Upper lobe of left lung (tissue), 6 donors: ENCODE data around the gene COL17A1. TPM values are rescaled to one million over a fixed set of nuclear protein-coding genes. Genes with fewer than 3 reads are reported as not detected.

ENCODE experiments used
- ATAC-seq, 2 donors: fragments of 200-7000 bp; cut with Tn5 transposase; one replicate each; pipeline ENCODE4 v1.9.1; 2022; ENCODE audit warnings: mild to moderate bottlenecking in 2 of 2, moderate library complexity in 2 of 2; ENCODE audit not compliant: low FRiP score in 2 of 2
- DNase-seq, 2 donors: peaks; one replicate each; pipeline ENCODE4 v3.0.0-alpha.2; 2019 to 2020
- H3K27ac ChIP-seq, 4 donors: fragments of 200-600 bp; sonication (generic); one replicate each; pipeline ENCODE4 v1.5.1; 2016 to 2019
- H3K27me3 ChIP-seq, 4 donors: fragments of 200-600 bp; sonication (generic); one replicate each; pipeline ENCODE4 v1.5.1; 2017 to 2019
- H3K36me3 ChIP-seq, 4 donors: fragments of 200-600 bp; sonication (generic); one replicate each; pipeline ENCODE4 v1.5.1; 2016 to 2019
- H3K4me1 ChIP-seq, 4 donors: fragments of 200-600 bp; sonication (generic); one replicate each; pipeline ENCODE4 v1.5.1; 2018 to 2019
- H3K4me3 ChIP-seq, 4 donors: fragments of 200-600 bp; sonication (generic); one replicate each; pipeline ENCODE4 v1.5.1; 2017 to 2019; ENCODE audit warnings: mild to moderate bottlenecking in 2 of 4, moderate library complexity in 1 of 4
- H3K9me3 ChIP-seq, 4 donors: fragments of 200-600 bp; sonication (generic); one replicate each; pipeline ENCODE4 v1.5.1; 2018 to 2019
- EP300 ChIP-seq, 4 donors: sonication (generic); formaldehyde crosslinking; IDR thresholded peaks; one replicate each; pipeline ENCODE4 v1.5.1; 2017; ENCODE audit warnings: antibody characterized with exemption in 4 of 4, control low read depth in 2 of 4
- POLR2A ChIP-seq, 4 donors: fragments of 450-650 bp; IDR thresholded peaks; one replicate each; pipeline ENCODE4 v1.5.1; 2016 to 2017; ENCODE audit warnings: antibody characterized with exemption in 4 of 4, mild to moderate bottlenecking in 2 of 4
- POLR2AphosphoS5 ChIP-seq, 2 donors: sonication (generic); formaldehyde crosslinking; IDR thresholded peaks; one replicate each; pipeline ENCODE4 v1.5.1; 2017; ENCODE audit warnings: antibody characterized with exemption in 2 of 2
- WGBS, 2 donors: methylation state at CpG; one replicate each; pipeline ENCODE4 v1.1.5; 2017 to 2018; 5-methylcytosine and 5-hydroxymethylcytosine counted together
- total RNA-seq, 6 donors: library from RNA; depleted of rRNA in 4 of 6; stranded (reverse); fragments of >200 nt in 4 of 6; gene quantifications; one replicate each; pipeline versions ENCODE4 v1.1.0 to v1.2.1, GENCODE V29; 2016 to 2021
- TF ChIP-seq, protein P1 (sequence below), 6 experiments: fragments of 450-650 bp in 4 of 6; fragments of 200-600 bp in 2 of 6; sonication (generic) in 2 of 6; IDR thresholded peaks; one replicate each; pipeline ENCODE4 v1.5.1; 2016 to 2019; ENCODE audit warnings: antibody characterized with exemption in 6 of 6
- donor health status: DM: no; HTN: no; CAD: no; lungs with moderate emphysema.
- donor health status: DM: no; HTN: yes; CAD: no; lungs with severe emphysema.

Gene COL17A1
- total RNA-seq, 6 donors from 2014 or later = 1.0 to 2.0 (median 1.6) TPM

DNA sequence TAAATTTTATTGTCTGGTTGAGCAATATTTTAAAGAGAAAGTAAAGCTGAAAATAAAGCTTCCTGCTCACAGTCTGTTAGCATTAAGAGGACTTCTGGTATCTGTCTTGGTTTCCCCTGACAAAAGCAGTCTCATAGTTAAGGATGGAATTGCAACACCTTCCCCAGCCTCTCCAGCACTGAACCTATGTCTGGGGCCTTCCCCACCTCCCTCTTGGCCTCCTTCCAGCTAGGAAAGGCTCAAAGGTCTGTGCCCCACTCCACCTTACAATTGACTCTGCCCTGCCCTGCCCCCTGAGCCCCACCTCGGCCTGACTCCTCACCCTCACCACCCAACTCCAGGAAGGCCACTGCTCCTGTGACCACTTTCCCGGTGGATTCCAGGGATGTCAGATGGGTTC is 33.2 kb downstream of the COL17A1 start:
- ATAC-seq = peak in 1 of 2 donors; percentile 16
- Histone ChIP-seq H3K4me3 (no peak overlapping the region), H3K4me1 (peaks cover 7 to 17% (median 10%) of the 10 kb centered on the region in 4 donors), H3K9me3 (no peaks in the 10 kb centered on the region), H3K27me3 (no peaks in the 10 kb centered on the region), H3K27ac (no peak overlapping the region), H3K36me3 (no peaks in the 10 kb centered on the region)
- no peak for TF ChIP-seq POLR2A (IDR thresholded peaks at IDR 0.05)
- TF ChIP-seq, protein P1, sequence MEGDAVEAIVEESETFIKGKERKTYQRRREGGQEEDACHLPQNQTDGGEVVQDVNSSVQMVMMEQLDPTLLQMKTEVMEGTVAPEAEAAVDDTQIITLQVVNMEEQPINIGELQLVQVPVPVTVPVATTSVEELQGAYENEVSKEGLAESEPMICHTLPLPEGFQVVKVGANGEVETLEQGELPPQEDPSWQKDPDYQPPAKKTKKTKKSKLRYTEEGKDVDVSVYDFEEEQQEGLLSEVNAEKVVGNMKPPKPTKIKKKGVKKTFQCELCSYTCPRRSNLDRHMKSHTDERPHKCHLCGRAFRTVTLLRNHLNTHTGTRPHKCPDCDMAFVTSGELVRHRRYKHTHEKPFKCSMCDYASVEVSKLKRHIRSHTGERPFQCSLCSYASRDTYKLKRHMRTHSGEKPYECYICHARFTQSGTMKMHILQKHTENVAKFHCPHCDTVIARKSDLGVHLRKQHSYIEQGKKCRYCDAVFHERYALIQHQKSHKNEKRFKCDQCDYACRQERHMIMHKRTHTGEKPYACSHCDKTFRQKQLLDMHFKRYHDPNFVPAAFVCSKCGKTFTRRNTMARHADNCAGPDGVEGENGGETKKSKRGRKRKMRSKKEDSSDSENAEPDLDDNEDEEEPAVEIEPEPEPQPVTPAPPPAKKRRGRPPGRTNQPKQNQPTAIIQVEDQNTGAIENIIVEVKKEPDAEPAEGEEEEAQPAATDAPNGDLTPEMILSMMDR (IDR thresholded peaks at IDR 0.05) = no peak
- TF ChIP-seq EP300 (IDR thresholded peaks at IDR 0.05) = no peak
- TF ChIP-seq POLR2AphosphoS5 (IDR thresholded peaks at IDR 0.05) = no peak
- peak in 1 of 2 donors; percentile 46 for DNase-seq
- 46 to 81% methylated on average over 2 of the region's 2 CpGs for WGBS, 2 donors

DNA sequence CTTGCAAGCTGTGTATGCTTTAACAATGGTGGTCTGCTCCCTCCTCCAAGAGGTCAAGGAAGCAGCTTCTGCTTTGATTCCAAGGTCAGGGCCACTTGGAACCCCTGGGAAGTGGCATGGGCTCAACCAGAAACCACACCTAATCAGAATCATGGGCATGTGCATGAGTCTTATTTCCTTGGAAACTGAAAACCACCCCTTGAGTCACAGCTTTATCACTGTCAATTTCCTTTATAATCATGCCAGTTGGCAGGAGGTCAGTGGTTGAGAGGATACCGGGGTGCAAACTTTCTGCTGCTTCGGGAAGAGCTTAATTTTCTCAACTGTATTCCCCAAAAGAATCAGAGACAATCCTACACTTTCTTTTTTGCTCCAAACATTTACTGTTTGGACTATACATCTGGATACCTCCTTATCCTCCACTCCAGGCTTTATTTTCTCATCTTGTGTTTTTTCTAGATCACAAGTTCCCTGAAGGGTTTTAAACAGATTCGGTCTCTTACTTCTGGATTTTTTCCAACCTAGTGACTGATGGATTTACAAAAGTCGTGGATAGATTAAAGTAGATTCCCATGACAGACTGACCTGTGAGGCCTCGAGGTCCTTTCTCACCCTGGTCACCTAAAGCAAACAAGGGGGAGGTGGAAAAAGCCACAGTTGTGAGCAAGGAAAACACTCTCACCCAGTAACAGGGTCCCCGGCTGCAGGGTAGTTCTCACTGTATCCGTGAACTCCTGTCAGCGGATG is 36.0 kb downstream of the COL17A1 start:
- ATAC-seq (no peak), DNase-seq (no peak)
- TF ChIP-seq, protein P1 (IDR thresholded peaks at IDR 0.05) = no peak
- no peak for TF ChIP-seq POLR2AphosphoS5 (IDR thresholded peaks at IDR 0.05)
- TF ChIP-seq EP300 (IDR thresholded peaks at IDR 0.05) = no peak
- TF ChIP-seq POLR2A (IDR thresholded peaks at IDR 0.05) = no peak
- H3K9me3 ChIP-seq = no peaks in the 10 kb centered on the region
- no peak overlapping the region for H3K27ac ChIP-seq
- no peaks in the 10 kb centered on the region for H3K27me3 ChIP-seq
- H3K4me1 ChIP-seq = peaks cover 7 to 17% (median 10%) of the 10 kb centered on the region in 4 donors
- H3K36me3 ChIP-seq = no peaks in the 10 kb centered on the region
- no peak overlapping the region for H3K4me3 ChIP-seq
- 44 to 46% methylated on average over 8 of the region's 8 CpGs for WGBS, 2 donors

DNA sequence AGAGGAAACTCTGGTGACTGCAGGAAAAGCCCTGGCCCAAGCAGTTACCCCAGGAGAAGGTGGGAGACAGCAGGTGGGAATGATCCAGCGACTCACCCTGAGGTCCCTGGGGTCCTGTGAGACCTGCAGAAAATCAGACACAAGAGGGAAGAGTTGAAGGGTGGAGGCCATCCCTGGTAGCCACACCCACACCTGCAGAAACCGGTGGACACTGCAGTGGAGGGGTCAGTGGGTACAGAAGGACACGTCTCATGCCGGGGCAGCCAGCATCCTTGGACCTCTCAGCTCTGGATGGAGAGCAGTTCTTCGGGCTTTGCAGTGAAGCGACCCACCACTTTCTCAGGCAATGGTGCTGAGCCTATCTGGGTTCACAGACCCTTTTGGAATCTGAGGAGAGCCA is 39.0 kb downstream of the COL17A1 start:
- Histone ChIP-seq H3K27ac (no peak overlapping the region), H3K36me3 (no peaks in the 10 kb centered on the region), H3K4me1 (peaks cover 7 to 13% (median 9%) of the 10 kb centered on the region in 4 donors), H3K9me3 (no peaks in the 10 kb centered on the region), H3K4me3 (no peak overlapping the region), H3K27me3 (no peaks in the 10 kb centered on the region)
- 83 to 98% methylated on average over 3 to 4 of the region's 6 CpGs for WGBS, 2 donors
- DNase-seq = no peak
- no peak for ATAC-seq
- TF ChIP-seq, protein P1 (IDR thresholded peaks at IDR 0.05) = no peak
- TF ChIP-seq POLR2AphosphoS5 (IDR thresholded peaks at IDR 0.05) (no peak), EP300 (IDR thresholded peaks at IDR 0.05) (no peak), POLR2A (IDR thresholded peaks at IDR 0.05) (no peak)

DNA sequence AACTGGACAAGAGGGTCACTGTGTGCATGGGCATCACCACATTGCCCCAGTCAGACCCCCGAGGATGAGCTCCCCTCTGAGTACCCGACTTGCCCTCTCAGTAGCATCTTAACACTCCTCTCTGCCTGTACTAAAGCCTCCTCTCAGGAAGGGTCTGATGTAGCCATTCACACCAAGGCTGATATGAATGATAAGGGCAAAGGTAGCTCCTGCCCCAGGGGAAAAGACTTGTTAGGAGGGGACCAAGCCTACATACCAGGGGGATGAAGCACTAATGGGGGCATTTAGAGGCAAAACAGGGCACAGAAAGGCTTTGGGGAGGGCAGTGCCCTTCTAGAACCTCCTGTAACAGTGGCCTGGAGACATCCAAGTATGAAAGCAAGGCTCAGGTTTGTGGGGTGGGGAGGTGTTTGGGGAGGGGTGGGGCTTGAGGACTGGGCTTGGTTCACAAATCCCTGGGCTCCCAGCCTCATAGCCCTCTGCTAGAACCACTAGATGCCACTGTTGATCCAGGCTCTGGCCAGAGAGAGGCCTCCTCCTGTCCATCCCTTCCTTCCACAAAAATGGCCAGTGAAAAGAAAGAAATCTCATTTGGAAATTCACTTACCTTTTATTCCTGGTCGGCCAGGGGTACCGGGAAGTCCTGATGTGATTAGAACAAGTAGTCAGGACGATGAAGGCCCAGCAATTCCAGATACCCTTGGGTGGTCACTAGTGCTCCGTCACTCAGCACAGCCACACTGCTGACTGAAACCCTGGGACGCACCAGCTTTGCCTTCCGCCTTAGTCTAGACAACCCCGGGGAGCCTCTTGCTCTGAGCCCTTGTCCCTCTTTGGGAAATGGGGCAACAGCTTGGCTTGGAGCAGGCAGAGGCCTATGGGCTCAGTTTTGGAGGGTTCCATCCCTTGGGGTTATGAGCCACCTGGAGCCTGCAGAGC is 40.3 kb downstream of the COL17A1 start:
- ATAC-seq = peak in 1 of 2 donors; percentile 72
- no peaks in the 10 kb centered on the region for H3K36me3 ChIP-seq
- no peak overlapping the region for H3K4me3 ChIP-seq
- WGBS, 2 donors = 85 to 91% methylated on average over 9 of the region's 9 CpGs
- H3K27ac ChIP-seq = no peak overlapping the region
- DNase-seq = peak in 1 of 2 donors; percentile 45
- H3K9me3 ChIP-seq = no peaks in the 10 kb centered on the region
- peaks cover 7 to 13% (median 9%) of the 10 kb centered on the region in 4 donors for H3K4me1 ChIP-seq
- TF ChIP-seq POLR2A (IDR thresholded peaks at IDR 0.05) = no peak
- TF ChIP-seq, protein P1 (IDR thresholded peaks at IDR 0.05) = peak in 5 of 6 experiments; percentile 38 to 65 (median 41)
- no peaks in the 10 kb centered on the region for H3K27me3 ChIP-seq
